ENCODE results near the gene OPA3. TPM values are rescaled to one million over a fixed set of nuclear protein-coding genes. Genes with fewer than 3 reads are reported as not detected.

The OPA3 gene
- total and polyA plus RNA-seq, 2 experiments from 2014 or later: 11.5 to 14.5 TPM

- no peaks in the 10 kb centered on the region for H3K9me2 ChIP-seq (ENCODE audit: insufficient read depth)
- peaks cover 1% of the 10 kb centered on the region; the same call in 1 of the 2 replicates for H3K4me1 ChIP-seq (ENCODE audit: insufficient read depth)
- Mint-ChIP-seq H3K27ac (no peak overlapping the region), H3K9me3 (no peaks in the 10 kb centered on the region), H3K4me3 (no peak overlapping the region; the same call in 2 of the 3 replicates), H3K27me3 (ENCODE audit: insufficient read depth, low read depth, poor library complexity) (peaks cover 2% of the 10 kb centered on the region), H3K4me1 (peaks cover 7% of the 10 kb centered on the region), H3K36me3 (ENCODE audit: low read depth) (peaks cover 3% of the 10 kb centered on the region; the same call in 1 of the 3 replicates)
- no peak overlapping the region for H3K4me3 ChIP-seq
- no peaks in the 10 kb centered on the region for H3K36me3 ChIP-seq (ENCODE audit: insufficient read depth)
- H3K27me3 ChIP-seq (ENCODE audit: insufficient read depth): no peaks in the 10 kb centered on the region
- H3F3A ChIP-seq (replicated peaks; ENCODE audit: low read depth): 0 out of 2 replicates have a peak, but pooled peaks cover 6% of the 10 kb centered on the region
- DNase-seq (ENCODE audit: low spot score) (peak; percentile 88), ATAC-seq (peak; percentile 98)
- no peak overlapping the region for H2AFZ ChIP-seq
- peaks cover 5% of the 10 kb centered on the region for H3K79me2 ChIP-seq (replicated peaks; ENCODE audit: insufficient read depth)
- H3K4me2 ChIP-seq: no peak overlapping the region
- H4K20me1 ChIP-seq (replicated peaks; ENCODE audit: insufficient read depth): peaks cover 3% of the 10 kb centered on the region; the same call in 1 of the 2 replicates
- H3K27ac ChIP-seq (ENCODE audit: low read depth): no peak overlapping the region
- TF ChIP-seq POLR2AphosphoS5 (IDR thresholded peaks at IDR 0.05; ENCODE audit: low read depth) (no peak), CTCF (conservative IDR thresholded peaks at IDR 0.05; ENCODE audit: low read depth in 2 of 2) (peak; percentile 91 to 94), NANOG (IDR thresholded peaks at IDR 0.05; ENCODE audit: borderline replicate concordance) (no peak), REST (IDR thresholded peaks at IDR 0.05; ENCODE audit: unreplicated experiment) (no peak), ZNF331 (CRISPR knock-in tag; IDR thresholded peaks at IDR 0.05; ENCODE audit: low read depth) (no peak)
Measured at GRCh38 chr19:45569619-45570421, 14.8 kb downstream of the OPA3 start.

GRCh38 chr19:45568732-45569131 is 15.9 kb downstream of the OPA3 start:
- Histone ChIP-seq H3K27ac (ENCODE audit: low read depth) (no peak overlapping the region), H3K4me3 (no peak overlapping the region)
- peaks cover 3% of the 10 kb centered on the region; the same call in 1 of the 3 replicates for H3K36me3 Mint-ChIP-seq (ENCODE audit: low read depth)
- no peak for TF ChIP-seq EZH2 (IDR thresholded peaks at IDR 0.05; ENCODE audit: low read depth, unreplicated experiment)
- TF ChIP-seq ZNF462 (CRISPR knock-in tag; IDR thresholded peaks at IDR 0.05): no peak
- no peak for TF ChIP-seq ZNF114 (CRISPR knock-in tag; IDR thresholded peaks at IDR 0.05)
- TF ChIP-seq POLR2AphosphoS5 (IDR thresholded peaks at IDR 0.05; ENCODE audit: low read depth): no peak
- no peak for TF ChIP-seq EZH2phosphoT487 (IDR thresholded peaks at IDR 0.05; ENCODE audit: unreplicated experiment)

More at GRCh38 chr19:45568732-45569131, 15.9 kb downstream of the OPA3 start:
- H3K4me2 ChIP-seq: no peak overlapping the region
- peaks cover 9% of the 10 kb centered on the region for H3K4me1 ChIP-seq (ENCODE audit: insufficient read depth)
- no peaks in the 10 kb centered on the region for H3K27me3 ChIP-seq (ENCODE audit: insufficient read depth)
- Mint-ChIP-seq H3K27ac (no peak overlapping the region), H3K4me1 (peaks cover 16% of the 10 kb centered on the region), H3K9me3 (no peaks in the 10 kb centered on the region), H3K4me3 (no peak overlapping the region), H3K27me3 (ENCODE audit: insufficient read depth, low read depth, poor library complexity) (peaks cover 2% of the 10 kb centered on the region)
- DNase-seq (ENCODE audit: low spot score): no peak
- H3F3A ChIP-seq (replicated peaks; ENCODE audit: low read depth): 0 out of 2 replicates have a peak, but pooled peaks cover 6% of the 10 kb centered on the region
- ATAC-seq: no peak
- H3K36me3 ChIP-seq (ENCODE audit: insufficient read depth): no peaks in the 10 kb centered on the region
- no peaks in the 10 kb centered on the region for H3K9me2 ChIP-seq (ENCODE audit: insufficient read depth)
- H4K20me1 ChIP-seq (replicated peaks; ENCODE audit: insufficient read depth): peaks cover 3% of the 10 kb centered on the region; the same call in 1 of the 2 replicates
- H3K79me2 ChIP-seq (replicated peaks; ENCODE audit: insufficient read depth): peaks cover 4% of the 10 kb centered on the region
- no peak overlapping the region for H2AFZ ChIP-seq

Data from GM23338 (cell line).